Activated B cell treated with CpG ODN at 0.5 μM for 24 hours (primary cell): ENCODE data around the gene ZBTB47. TPM values are rescaled to one million over a fixed set of nuclear protein-coding genes. Genes with fewer than 3 reads are reported as not detected.

Source experiments
- ATAC-seq: fragments of 200-7000 bp; cut with Tn5 transposase; one replicate; pipeline ENCODE4 v1.10.0; 2021; ENCODE audit warnings: low read depth, mild to moderate bottlenecking, moderate library complexity
- CTCF ChIA-PET: fragments of 350-600 bp; sonication (Branson Sonifier 250); formaldehyde crosslinking; loops from one replicate; lab custom pipeline; 2021; ENCODE audit warnings: antibody characterized with exemption; lab: Charles Lee
- POLR2A ChIA-PET: fragments of 350-600 bp; sonication (Branson Sonifier 250); formaldehyde crosslinking; loops from one replicate; lab custom pipeline; 2021; ENCODE audit warnings: antibody characterized with exemption; lab: Charles Lee
- DNase-seq: peaks from one replicate; pipeline ENCODE4 v3.0.0; 2022
- H3K27ac Mint-ChIP-seq: one replicate; pipeline ENCODE4 v1.8.0; 2020; ENCODE audit warnings: mixed read lengths
- H3K27me3 Mint-ChIP-seq: one replicate; pipeline ENCODE4 v1.8.0; 2021; ENCODE audit warnings: mixed read lengths
- H3K36me3 Mint-ChIP-seq: one replicate; pipeline ENCODE4 v1.8.0; 2021; ENCODE audit warnings: low read depth, mixed read lengths
- H3K4me1 Mint-ChIP-seq: one replicate; pipeline ENCODE4 v1.8.0; 2021; ENCODE audit warnings: mixed read lengths
- H3K4me3 Mint-ChIP-seq: one replicate; pipeline ENCODE4 v1.8.0; 2020; ENCODE audit warnings: mild to moderate bottlenecking, mixed read lengths
- H3K9me3 Mint-ChIP-seq: one replicate; pipeline ENCODE4 v1.8.0; 2020; ENCODE audit warnings: mixed read lengths
- intact Hi-C: fragments of 100-400 bp; cut with micrococcal nuclease; formaldehyde crosslinking; loops from one replicate; pipeline ENCODE4 v1.15.1; 2024
- total RNA-seq: library from RNA; stranded (reverse); gene quantifications from 2 replicates; pipeline ENCODE4 v1.2.3, GENCODE V29; 2022
- TF ChIP-seq, protein P1 (sequence below): fragments of 200-600 bp; IDR thresholded peaks from one replicate; pipeline ENCODE4 v1.8.0; 2022; ENCODE audit warnings: antibody characterized with exemption, mild to moderate bottlenecking

ZBTB47 gene
- total RNA-seq, 1 donor from 2014 or later: 1.1 TPM

DNA sequence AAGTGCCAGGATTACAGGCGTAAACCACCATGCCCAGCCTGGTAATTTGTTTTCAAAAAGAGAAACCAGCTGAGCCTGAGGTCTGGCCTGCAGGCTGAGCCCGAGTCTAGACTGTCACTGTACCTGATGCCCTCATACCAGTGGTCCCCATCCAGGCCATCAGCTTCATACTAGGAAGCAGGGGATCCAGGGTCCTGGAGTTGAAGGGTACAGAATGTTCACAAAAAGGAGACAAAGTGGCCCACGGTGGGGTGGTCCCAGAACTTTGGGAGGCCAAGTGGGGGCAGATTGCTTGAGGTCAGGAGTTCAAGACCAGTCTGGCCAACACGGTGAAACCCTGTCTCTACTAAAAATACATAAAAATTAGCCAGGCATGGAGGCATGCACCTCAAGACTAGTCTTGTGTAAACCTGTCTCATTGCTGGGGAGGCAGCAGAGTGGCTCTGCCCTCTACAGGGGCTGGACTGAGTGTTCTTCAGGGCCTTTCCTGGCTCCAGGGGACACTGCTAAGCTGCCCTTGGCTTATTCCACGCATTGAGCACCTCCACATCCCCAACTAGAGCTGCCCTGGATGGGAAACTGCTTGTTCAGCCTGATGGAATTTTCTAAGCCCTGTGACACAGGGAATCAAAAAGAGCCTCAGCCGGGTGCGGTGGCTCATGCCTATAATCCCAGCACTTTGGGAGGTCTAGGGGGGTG, 57.0 kb downstream of the ZBTB47 start:
- CTCF ChIA-PET: no interaction called here
- H3K9me3 Mint-ChIP-seq: no peaks in the 10 kb centered on the region
- DNase-seq: no peak
- no peak for ATAC-seq
- POLR2A ChIA-PET: no interaction called here
- H3K4me1 Mint-ChIP-seq: peaks cover 18% of the 10 kb centered on the region
- no peak overlapping the region for H3K4me3 Mint-ChIP-seq
- no peaks in the 10 kb centered on the region for H3K36me3 Mint-ChIP-seq
- H3K27me3 Mint-ChIP-seq: peaks cover 2% of the 10 kb centered on the region
- TF ChIP-seq, protein P1, sequence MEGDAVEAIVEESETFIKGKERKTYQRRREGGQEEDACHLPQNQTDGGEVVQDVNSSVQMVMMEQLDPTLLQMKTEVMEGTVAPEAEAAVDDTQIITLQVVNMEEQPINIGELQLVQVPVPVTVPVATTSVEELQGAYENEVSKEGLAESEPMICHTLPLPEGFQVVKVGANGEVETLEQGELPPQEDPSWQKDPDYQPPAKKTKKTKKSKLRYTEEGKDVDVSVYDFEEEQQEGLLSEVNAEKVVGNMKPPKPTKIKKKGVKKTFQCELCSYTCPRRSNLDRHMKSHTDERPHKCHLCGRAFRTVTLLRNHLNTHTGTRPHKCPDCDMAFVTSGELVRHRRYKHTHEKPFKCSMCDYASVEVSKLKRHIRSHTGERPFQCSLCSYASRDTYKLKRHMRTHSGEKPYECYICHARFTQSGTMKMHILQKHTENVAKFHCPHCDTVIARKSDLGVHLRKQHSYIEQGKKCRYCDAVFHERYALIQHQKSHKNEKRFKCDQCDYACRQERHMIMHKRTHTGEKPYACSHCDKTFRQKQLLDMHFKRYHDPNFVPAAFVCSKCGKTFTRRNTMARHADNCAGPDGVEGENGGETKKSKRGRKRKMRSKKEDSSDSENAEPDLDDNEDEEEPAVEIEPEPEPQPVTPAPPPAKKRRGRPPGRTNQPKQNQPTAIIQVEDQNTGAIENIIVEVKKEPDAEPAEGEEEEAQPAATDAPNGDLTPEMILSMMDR: no peak
- no peak overlapping the region for H3K27ac Mint-ChIP-seq
- intact Hi-C loops: no loop called here

DNA sequence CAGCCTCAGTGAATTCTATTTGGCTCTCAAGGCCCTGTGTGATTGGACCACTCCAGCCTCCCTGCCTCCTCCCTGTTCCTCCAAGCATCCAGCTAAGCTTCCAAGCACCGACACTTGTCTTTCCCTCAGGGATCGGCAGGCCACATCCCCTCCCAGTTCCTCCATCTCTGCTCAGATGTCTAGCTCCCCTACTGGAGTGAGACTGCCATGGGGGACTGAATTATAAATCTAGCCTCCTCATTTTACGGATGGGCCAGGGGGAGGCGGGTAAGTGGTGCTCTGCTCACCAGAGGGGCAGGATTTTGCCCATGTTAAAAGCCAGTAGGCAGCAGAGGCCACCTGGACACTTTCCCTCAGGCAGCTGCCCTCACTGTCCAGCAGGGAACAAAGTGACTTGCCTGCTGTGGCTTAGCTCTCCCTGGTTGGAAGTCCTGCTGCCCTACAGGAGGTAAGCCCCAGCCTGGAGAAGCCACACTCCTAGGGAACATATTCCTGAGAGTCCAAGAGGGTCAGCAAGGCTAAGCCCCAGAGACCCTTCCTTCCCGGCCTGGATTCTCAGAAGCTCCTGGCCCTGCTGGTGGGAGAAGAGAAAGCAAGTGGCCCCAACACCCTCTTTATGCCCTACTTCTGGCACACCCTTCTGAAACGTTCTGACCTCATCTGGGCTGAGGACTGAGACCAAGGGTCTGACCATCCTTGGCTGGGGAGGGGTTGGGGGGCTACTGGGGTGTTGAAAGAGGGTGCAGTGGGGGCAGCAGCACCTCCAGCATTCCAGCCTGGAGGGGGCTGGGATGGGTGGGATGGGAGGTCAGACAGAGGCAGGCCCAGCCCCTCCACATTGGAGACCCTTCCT, 58.2 kb downstream of the ZBTB47 start:
- POLR2A ChIA-PET: no interaction called here

DNA sequence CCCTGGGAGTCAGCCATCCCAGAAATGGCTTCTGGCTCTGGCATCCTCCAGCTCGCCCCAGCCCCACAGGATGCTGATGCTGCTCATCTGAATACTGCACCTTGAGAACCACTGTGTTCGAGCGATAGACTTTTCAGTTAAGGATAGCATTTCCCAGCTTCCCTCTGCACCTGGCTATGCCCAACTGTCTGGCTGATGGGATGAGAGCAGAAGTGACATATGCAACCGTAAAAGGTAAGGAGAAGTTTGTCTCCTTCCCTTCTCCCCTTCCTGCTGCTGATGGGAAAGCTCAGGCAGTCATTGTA, 58.8 kb downstream of the ZBTB47 start:
- intact Hi-C loops: no loop called here

More for the DNA sequence above, 58.2 kb downstream of the ZBTB47 start:
- Mint-ChIP-seq H3K9me3 (no peaks in the 10 kb centered on the region), H3K36me3 (no peaks in the 10 kb centered on the region), H3K27ac (no peak overlapping the region), H3K4me3 (no peak overlapping the region), H3K27me3 (peaks cover 2% of the 10 kb centered on the region), H3K4me1 (peaks cover 18% of the 10 kb centered on the region)
- CTCF ChIA-PET: no interaction called here
- TF ChIP-seq, protein P1: no peak
- DNase-seq (peak; percentile 10), ATAC-seq (no peak)
- intact Hi-C loops: no loop called here

DNA sequence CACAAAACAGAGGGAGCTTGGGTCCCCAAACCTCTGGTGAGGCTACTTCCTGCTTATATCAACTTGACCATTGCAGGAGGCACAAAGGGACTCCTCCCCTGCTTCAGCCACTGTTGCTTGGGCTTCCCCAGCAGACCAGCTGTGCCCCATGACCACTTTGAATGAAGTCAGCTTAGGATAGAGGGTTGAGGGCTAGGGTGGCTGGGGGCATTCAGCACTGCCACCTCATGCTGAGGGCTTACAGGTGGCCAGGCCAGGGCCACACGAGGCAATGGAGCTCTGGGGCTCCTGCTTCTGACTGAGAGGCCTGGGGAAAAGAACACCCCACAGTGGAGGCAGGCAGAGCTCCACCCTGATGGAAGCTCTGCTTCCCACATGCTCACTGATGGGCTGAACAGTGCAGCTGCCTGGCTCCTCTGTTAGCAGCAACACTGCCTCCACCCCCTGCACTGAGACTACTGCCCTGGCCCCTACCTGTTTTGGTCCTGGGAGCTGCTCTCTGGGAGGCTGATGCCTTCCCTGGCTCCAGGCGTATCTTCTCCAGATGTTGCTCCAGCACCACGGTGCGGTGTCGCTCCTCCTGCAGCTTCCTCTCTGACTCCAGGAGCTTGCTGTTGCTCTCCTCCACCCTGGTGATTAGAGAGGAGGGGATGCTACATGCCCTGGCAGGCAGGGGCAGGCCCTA, 59.3 kb downstream of the ZBTB47 start:
- no peak overlapping the region for H3K27ac Mint-ChIP-seq
- POLR2A ChIA-PET: no interaction called here
- H3K4me3 Mint-ChIP-seq: no peak overlapping the region
- CTCF ChIA-PET: no interaction called here
- H3K9me3 Mint-ChIP-seq: no peaks in the 10 kb centered on the region
- H3K27me3 Mint-ChIP-seq: no peaks in the 10 kb centered on the region
- peaks cover 18% of the 10 kb centered on the region for H3K4me1 Mint-ChIP-seq
- intact Hi-C loops: no loop called here
- ATAC-seq: no peak
- DNase-seq: peak; percentile 12
- TF ChIP-seq, protein P1: no peak
- H3K36me3 Mint-ChIP-seq: no peaks in the 10 kb centered on the region

More for the DNA sequence above, 58.8 kb downstream of the ZBTB47 start:
- TF ChIP-seq, protein P1: no peak
- ChIA-PET POLR2A (no interaction called here), CTCF (no interaction called here)
- no peak for ATAC-seq
- H3K27me3 Mint-ChIP-seq: peaks cover 2% of the 10 kb centered on the region
- DNase-seq: no peak
- peaks cover 18% of the 10 kb centered on the region for H3K4me1 Mint-ChIP-seq
- no peaks in the 10 kb centered on the region for H3K9me3 Mint-ChIP-seq
- no peak overlapping the region for H3K4me3 Mint-ChIP-seq
- no peaks in the 10 kb centered on the region for H3K36me3 Mint-ChIP-seq
- H3K27ac Mint-ChIP-seq: no peak overlapping the region

DNA sequence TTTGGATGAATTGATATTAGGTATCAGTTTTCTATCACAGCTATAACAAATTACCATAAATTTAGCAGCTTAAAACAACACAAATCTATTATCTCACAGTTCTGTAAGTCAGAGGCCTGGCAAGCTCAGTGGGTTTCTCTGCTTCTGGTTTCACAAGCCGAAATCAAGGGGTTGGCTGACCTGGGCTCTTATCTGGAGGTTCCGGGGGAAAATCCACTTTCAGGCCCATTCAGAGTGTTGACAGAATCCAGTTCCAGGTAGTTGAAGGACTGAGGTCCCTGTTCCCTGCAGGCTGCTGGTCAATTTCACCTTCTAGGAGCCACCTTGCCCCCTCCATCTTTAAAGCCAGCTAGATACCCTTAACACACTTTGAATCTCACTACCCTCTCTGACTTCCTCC, 60.2 kb downstream of the ZBTB47 start:
- intact Hi-C loops: no loop called here
- Mint-ChIP-seq H3K4me1 (peaks cover 18% of the 10 kb centered on the region), H3K27me3 (no peaks in the 10 kb centered on the region), H3K36me3 (no peaks in the 10 kb centered on the region), H3K27ac (no peak overlapping the region), H3K4me3 (no peak overlapping the region), H3K9me3 (no peaks in the 10 kb centered on the region)
- ATAC-seq (no peak), DNase-seq (no peak)
- TF ChIP-seq, protein P1: no peak
- ChIA-PET CTCF (no interaction called here), POLR2A (no interaction called here)
